Putamen (tissue), 1 donor: ENCODE measurements around the gene CALCOCO1.
"Not testable (repeated sequence)": the region's sequence is repeated elsewhere in the genome, so short reads cannot be mapped to it uniquely, and the experiment has no call there.

Experiments used
- DNase-seq: peaks from one replicate; pipeline ENCODE4 v3.0.0-alpha.2; 2016; ENCODE audit warnings: low spot score

CALCOCO1 gene

DNA sequence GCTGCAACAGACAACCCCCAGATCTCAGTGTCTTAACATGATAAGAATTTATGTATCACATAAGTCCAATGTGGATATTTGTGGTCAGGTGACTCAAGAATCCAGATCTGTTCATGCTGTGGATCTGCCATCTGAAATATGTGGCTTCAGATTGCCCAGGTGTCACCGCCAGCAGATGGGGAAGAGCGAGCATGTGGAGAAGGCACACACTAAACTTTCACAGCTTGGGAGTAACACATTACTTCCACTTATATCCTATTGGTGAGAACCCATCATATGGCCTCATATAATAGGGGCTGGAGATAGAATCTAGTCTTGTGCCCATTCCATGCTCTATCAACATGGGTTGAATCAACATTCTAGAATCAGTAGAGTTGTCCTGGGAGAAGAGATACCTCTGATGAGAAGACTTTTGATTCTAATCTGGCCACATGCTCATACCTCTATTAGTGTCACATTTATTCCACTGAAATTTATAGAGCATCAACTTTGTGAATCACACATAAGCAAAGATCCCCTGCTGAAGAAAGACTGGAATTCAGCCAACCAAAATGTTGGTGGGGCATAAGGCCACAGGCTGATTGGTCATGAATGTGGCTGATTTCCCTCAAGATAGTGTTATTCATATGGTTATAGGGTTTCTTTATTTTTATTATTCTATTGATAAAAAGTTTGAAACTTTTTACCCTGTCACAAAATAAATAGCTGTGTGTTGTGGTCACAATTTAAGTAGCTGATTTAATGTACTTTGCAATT lies 6.0 kb upstream of the CALCOCO1 start:
- no peak for DNase-seq

DNA sequence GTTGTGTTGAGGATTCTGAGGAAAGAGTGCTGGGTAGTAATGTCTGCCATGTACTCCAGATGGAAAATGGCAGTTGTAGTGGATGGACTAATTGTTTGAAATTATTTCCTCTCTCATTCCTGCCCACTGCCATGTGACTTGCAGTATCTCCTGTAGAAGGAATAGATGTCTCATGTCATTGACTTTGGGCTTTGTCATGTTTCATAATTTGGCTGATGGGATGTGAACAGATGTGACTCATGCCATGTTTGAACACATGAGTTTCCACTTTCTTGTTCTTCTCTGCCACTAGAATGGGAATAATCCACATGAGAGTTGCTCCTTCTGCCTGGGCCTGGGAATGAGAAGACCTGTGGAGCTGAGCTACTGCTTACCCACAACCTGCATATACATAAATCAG lies 2.4 kb upstream of the CALCOCO1 start:
- no peak for DNase-seq

DNA sequence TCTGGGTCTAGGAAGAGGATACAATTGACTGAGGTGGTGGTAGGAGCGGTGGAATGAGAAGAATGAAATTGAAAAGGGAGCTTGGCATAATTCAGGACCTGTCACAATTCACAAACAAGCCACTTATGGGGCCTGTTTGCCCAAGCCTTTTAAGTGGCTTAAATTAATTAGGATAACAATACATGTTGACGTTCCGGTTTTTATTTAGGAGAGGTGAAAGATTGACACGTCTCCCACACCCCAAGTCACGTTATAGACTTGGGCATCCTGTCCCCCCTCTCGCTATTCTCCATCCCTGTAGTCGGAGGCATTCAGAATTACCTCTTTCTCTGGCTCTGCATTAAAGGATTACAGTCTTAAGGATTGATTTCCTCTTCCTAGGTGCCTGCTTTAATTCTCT lies 954 bp upstream of the CALCOCO1 start:
- DNase-seq = no peak

DNA sequence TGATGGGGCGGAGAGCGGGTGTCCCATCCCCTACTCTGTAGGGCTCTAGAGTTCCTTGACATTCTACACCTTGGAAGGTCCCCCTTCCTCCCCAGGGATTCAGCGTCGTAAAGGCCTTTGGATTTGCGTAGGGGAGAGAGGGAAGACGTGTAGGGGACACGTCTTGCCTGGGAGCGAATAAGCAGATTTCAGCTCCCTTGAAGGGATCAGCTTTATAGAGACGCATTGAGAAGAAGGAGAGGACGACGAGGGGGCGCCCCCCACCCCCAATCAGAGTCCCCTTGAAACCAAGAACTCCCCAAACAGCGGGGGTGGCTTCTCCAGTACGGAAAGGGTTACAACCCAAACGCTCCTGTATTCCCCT lies 324 bp downstream of the CALCOCO1 start:
- DNase-seq = no peak

DNA sequence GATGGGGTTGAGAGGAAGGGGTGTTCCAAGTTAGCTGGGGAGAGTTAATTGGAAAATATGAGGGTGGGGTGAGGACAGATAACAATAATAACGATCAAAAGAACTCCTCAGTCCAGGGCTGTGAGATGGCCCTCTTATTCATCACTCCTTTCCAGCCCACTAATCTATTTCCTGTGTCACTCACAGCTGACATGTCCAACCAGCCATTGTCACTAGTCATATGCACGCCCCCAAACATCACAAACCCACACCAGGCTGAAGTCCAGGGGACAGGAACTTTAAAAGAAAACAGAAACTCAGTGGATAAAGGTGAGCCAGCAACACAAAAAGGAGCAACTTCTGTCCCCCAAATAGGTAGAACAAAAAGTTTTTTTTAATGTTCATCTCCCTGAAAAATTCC lies 911 bp downstream of the CALCOCO1 start:
- DNase-seq = no peak

DNA sequence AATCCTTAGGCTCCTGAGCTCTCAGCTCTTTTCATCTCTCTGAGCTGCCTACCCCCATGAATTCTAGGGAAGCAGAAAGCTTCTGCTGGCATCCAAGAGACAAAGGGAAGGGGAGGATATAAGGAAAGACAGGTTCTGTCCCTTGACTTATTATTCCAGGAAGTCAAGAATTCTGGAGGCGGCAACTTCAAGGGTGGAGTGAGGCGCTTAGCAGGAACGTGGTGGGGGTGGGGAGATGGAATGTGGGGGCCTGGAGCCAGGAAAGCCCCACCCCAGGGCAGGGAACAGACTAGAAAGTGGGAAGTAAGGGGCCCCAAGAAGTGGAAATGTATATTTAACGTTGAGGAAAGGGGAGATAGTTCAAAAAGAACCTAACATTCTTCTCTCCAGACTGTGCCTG lies 1.4 kb downstream of the CALCOCO1 start:
- no peak for DNase-seq

DNA sequence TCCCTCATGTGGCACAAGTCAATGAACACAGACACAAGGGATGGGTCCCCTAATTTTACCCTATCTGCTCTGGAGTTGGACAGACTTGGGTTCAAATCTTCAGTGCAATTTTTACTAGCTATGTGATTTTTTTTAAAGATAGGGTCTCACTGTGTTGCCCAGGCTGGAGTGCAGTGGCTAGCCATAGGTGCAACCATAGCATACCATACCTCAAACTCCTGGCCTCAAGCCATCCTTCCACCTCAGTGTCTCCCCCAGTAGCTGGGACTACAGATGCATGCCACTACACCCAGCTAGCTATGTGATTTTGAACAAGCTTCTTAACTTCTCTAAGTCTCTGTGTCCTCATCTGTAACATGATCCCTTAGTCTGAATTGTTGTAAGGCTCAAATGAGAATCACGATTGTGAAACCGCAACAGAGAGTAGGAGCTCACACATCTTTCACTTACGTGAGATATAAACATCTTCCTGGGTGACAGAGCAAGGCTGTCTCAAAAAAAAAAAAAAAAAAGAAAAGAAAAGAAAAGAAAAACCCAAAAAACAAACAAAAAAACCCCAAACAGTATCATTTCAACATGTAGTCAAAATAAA lies 4.7 kb downstream of the CALCOCO1 start:
- no peak for DNase-seq

DNA sequence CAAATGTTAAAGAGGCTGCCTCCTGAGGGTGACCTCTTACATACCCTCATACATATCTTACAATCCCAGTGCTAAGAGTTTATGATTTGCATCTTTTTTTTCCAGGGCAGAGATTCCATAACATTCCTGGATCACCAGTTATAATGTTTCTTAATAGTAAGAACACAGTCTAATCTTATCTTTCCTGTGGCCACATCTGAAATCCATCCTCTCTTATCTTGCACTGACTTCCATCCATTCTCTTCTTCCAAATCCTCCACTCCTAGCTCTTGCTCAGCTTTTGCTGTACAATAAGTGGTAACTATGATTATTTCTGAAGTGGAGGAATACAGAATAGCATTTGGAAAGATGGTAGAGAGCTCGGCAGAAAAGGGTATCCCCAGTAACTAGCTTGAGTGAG lies 6.3 kb downstream of the CALCOCO1 start:
- no peak for DNase-seq

DNA sequence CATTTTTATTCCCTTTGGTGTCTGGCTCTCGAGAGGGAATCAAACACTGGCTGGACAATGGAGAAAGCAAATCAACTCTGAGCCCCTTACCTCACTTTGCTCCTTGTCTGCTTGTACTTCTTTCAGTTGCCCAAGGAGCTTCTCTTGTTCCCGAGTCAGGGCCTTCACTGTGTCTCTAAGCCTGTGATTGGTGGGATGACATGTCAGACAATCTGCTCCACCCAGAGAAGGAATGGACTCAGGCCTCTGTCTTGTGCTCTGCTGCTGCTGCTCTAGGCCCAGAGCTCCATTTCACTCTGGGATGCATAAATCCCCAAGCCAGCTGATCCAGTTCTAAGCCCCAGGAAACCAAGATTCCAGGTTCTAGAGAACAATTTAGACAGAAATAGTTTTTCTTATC lies 7.6 kb downstream of the CALCOCO1 start:
- no peak for DNase-seq

DNA sequence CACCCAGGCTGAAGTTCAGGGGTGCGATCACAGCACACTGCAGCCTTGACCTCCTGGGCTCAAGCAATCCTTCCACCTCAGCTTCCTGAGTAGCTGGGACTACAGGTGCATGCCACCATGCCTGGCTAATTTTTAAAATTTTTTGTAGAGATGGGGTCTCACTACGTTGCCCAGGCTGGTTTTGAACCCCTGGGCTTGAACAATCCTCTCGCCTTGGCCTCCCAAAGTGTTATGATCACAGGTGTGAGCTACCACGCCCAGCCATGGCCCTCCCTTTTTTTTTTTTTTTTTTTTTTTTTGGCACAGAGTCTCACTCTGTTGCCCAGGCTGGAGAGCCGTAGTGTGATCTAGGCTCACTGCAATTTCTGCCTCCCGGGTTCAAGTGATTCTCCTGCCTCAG lies 8.7 kb downstream of the CALCOCO1 start:
- not testable (repeated sequence) for DNase-seq

DNA sequence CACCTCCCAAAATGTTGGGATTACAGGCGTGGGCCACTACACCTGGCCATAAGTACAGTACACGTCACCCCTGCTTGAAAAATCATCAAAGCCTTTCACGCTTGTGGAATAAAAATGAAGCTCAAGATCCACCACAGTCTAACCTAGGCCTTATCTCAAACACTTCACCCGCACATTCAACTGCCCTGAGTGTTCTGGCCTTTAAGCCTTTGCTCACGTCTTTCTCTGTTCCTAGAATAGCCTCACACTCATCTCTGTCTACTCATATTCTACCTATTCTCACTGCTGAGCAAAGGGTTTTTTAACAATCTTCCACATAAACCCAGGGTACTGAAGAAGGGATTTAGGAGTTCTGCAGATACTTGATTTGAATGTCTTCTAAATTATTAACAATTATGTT lies 9.9 kb downstream of the CALCOCO1 start:
- no peak for DNase-seq

DNA sequence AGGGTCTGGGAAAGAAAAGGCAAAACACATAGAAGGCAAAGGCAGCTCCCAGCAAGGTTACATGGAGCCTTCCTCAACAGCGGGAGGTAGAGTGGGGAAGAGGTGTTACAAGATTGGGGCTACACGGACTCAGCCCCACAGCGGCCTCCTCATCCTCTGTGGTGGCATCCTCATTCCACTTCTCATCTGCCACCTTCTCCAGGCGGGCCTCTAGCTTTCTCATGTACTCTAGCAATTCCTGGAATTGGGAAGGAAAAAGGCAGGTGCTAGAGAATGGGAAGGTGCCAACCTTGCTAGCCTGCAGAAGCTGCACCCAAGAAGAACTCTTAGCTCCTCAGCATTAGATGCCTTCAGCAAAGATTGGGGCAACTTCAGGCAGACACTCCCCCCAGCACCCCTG lies 13.2 kb downstream of the CALCOCO1 start:
- DNase-seq = no peak

DNA sequence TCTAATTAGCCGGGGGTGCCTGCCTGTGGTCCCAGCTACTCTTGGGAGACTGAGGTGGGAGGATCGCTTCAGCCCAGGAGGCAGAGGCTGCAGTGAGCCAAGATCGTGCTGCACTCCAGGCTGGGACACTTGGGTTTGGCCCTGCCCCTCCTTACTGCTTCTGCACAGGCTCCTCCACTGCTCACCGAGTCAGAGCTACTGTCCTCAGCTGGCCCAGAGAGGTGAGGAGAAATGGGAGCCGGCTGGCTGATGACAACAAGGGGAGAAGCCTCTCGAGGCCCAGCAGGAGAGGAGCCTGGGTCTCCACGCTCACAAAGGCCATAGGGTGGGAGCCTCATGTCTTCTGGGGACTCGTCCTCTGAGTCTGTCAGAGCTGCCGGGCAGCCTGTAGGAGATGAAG lies 13.7 kb downstream of the CALCOCO1 start:
- no peak for DNase-seq

DNA sequence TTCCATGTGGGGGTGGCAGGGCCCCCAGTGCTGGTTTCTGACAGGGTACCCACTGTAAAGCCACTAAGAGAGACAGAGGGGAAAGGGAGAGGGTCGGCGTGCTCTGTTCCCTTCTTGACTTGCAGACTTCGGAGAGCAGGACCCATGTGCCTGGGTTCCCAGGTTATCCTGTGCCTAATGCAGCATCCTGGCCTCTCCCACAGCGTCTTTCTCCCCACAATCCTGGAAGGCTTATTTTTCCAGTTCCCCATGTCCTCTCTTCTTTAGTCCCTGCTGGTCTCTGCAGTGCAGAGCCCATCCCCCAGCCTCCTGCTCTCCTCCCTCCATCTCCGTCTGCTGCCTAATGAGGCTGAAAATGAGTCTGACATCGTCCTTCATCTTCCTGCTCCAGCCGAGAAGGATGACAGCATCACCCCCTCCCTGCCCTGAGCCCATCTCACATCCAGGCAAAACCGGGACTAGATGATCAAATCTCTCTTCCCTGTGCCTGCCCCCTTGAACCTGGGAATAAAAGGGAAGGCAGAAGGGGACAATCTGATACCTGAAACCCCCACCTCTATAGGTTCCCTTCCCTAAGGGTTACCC lies 15.1 kb downstream of the CALCOCO1 start:
- no peak for DNase-seq

DNA sequence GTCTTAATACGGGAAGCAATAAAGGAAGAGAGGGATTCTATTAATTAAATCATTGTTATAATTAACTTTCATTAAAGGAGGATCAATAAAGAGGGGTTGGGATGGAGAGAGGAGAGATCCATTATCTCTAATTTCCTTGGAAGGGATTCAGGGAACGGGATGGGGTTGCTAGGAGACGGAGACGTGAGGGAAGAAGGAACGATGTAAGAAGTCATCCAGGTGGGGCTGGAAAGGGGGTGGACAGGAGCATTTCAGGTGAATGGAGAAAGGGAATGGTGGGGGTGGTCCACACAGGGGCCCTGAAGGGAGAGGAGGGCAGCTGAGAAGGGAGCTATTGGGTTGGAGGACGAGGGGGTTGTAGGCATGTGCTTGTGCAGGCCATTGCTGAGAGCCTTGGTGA lies 17.2 kb downstream of the CALCOCO1 start:
- peak; percentile 60 for DNase-seq

DNA sequence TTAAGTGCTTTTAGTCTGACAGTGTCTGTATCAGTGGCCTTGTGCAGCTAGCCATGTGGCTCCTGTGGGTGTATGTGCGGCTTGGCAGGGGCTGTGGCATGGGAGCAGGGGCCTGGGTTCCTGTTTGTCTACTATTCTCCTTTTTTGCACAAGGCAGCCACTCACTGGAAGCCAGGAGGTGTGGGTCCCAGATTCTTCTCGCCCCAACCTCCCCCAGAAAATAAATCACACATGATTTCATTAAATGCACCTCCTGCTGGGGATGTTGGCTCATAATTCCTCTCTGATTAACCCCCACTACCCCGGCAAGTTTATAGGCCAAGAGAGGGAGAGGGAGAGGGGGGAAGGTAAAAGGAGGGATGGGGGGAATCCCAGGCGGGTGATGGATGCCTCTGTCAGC lies 17.6 kb downstream of the CALCOCO1 start:
- peak; percentile 38 for DNase-seq

DNA sequence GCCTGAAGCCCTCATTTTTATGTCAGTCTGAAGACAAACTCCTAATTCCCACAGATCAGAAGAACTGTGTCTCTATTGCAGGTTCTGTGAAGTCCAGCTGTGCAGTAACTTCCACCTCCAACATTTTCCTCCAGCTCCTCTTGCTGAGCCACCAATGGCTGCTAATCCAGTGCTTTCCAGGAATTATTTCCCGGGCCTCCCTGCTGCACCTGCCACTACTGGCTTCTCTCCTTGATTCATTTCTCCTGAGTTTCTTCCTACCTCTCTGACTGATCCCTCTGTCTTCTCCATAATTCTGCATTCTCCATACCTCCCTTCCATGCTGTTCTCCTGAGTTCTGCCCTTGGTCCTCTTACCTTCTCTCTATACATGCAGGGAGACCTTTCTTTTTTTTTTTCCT lies 21.2 kb downstream of the CALCOCO1 start:
- DNase-seq = no peak

DNA sequence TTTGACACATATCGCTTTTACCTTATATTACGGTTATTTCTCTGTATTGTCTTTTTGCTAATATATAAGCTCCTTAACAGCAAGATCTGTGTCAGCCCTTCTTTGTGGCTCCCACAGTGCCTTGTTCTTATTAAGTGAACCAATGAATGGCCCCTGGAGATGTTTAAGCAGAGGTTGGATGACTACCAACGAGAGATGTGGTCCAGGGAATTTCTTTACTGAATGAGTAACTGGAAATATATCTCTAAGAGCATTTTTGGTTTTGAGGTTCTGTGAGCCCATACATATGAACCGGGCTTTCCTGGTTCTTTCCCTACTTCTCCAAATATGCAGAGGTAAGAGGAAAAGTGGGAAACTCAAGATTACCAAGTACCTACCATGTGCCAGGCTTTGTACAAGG lies 23.5 kb downstream of the CALCOCO1 start:
- DNase-seq = no peak

DNA sequence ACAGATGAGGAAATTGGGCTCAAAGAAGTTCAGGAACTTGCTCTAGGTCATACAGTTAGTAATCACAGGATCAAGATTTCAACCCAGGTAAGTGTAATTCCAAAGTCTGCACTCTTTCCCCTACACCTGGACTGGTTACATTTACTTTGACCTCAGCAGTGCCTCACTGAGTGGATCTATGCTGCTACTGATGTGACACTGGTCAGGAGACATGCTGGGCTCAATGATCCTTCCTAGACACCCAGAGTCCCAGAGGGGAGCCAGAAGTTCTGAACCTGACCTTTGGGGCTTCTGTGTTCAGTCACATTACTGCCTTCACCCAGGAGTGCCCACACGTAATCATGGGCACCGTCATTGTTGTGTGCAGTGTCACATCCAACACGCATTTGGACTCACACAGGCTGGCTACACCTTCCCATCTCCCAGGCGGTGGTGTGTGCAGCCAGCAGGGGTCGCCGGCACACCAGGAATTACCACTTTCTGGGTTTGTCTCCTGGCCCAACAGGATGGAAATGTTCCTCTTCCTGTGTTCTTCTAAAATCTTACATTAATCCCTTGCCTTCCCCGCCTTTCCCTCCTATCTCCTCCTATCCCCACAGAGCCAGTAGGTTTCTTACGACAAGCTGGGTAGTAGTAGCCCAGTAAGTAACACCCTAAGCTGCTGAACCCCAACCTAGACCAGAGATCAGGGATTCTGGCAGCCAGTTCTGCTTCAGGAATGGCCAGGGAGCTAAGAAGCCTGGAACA lies 25.6 kb downstream of the CALCOCO1 start:
- DNase-seq = peak; percentile 69

DNA sequence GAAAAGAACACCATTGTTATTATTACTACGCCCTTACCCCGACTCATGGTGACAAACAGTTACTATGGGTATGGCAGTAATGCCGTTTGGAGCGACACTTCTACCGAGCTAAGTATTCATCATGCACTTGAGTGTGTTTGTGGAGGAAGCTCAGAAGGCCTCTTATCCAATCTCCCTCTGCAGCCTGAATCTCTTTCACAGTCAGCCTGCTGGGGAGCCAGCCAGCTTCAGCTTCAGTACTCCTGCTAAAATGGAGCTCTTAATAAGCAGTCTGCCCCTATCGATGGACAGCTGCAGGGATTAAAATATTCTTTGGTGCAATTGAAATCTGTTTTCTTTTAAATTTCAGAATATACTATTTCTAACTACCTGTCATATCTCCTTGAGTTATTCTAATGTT lies 26.7 kb downstream of the CALCOCO1 start:
- DNase-seq = no peak

DNA sequence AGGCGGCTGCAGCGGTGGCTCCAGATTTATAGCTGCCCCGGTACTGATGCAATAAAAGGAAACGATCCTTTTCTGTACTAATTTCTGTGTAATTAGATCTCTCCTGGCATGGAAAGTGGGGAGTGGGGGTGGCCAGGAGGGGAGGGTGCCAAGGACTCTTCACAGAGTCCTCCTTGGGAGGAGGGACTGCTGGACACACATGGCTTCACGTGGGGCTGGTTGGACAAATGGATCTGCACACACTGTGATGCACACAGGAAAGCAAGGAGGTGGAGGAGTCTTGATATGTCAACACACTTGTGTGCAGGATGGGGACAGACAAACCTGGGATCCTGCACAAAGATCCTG lies 27.6 kb downstream of the CALCOCO1 start:
- DNase-seq = no peak

DNA sequence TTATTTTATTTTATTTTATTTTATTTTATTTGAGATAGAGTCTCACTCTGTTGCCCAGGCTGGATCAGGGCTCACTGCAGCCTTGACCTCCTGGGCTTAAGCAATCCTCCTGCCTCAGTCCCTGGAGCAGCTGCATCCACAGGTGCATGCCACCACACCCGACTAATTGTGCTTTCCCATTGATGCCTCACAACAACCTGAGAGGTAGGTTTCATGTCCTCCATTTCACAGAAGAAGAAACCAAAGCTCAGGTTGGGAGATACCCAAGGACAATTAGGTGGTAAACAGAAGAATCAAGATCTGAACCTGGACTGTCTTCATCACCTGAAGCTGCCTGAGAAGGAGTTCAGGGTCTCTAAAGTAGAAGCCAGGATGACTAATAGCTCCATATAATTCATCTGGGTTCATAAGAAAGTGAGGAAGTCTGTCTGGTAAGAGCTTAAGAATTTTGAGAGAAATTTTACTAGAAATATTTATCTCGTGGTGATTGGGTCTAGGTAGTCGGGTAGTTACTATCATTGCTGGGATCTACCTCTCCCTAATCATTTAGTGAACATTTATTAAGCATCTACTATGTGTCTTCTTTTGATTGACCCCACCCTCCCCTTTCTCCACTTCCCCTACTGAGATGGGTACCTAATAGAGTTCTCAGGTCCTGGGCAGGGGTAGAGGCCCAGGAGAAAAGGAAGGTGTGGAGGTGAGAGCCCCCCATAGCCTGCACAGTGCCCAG lies 28.1 kb downstream of the CALCOCO1 start:
- DNase-seq = no peak
